HCT116 (cell line): ENCODE measurements around the gene JAK2. TPM values are rescaled to one million over a fixed set of nuclear protein-coding genes. Genes with fewer than 3 reads are reported as not detected.

ENCODE experiments used
- ATAC-seq: fragments of 200-7000 bp; cut with Tn5 transposase; 2 replicates; pipeline ENCODE4 v1.9.1; 2020; ENCODE audit warnings: mild to moderate bottlenecking, moderate library complexity
- BruUV-seq: library from RNA; stranded (reverse); fragments of 400-500 nt; replicated peaks from 2 replicates; lab custom pipeline; 2021; lab: Mats Ljungman, UMichigan
- CTCF ChIA-PET: fragments of 300-600 bp; sonication (Branson Sonifier 250); formaldehyde crosslinking; loops from one replicate; lab custom pipeline; 2021; ENCODE audit warnings: antibody characterized with exemption; lab: Charles Lee
- POLR2A ChIA-PET: fragments of 300-600, 350-600 bp; sonication (Branson Sonifier 250); formaldehyde crosslinking; loops from one replicate; lab custom pipeline; 2021; ENCODE audit warnings: antibody characterized with exemption; lab: Charles Lee
- RAD21 ChIA-PET, 2 experiments: fragments of 300-600 bp; sonication (Branson Sonifier 250); formaldehyde crosslinking; loops; one replicate each; lab custom pipeline; 2023; ENCODE audit warnings: low total read pairs in 2 of 2; ENCODE audit not compliant: uncharacterized antibody in 2 of 2, unreplicated experiment in 2 of 2, low non-redundant PET in 1 of 2; lab: Charles Lee
- DNase-seq: peaks from one replicate; pipeline ENCODE4 v3.0.0-alpha.2; 2010; ENCODE audit warnings: low read depth, low spot score
- H2AFZ ChIP-seq: fragments of 200-600 bp; shearing (Covaris generic), sonication (generic); 2 replicates; pipeline ENCODE4 v1.6.1; 2017; ENCODE audit warnings: low read depth, mixed run types, mixed read lengths, antibody characterized with exemption, low read length; ENCODE audit not compliant: poor library complexity, severe bottlenecking
- H3K27ac ChIP-seq: 2 replicates; pipeline ENCODE4 v1.5.1; 2012; ENCODE audit warnings: low read depth, low read length
- H3K27me3 ChIP-seq: fragments of 200-600 bp; sonication (generic); 2 replicates; pipeline ENCODE4 v1.6.1; 2016; ENCODE audit warnings: mixed run types, low read length, mixed read lengths; ENCODE audit not compliant: insufficient read depth
- H3K36me3 ChIP-seq, 2 experiments: fragments of 200-500 bp in 1 of 2; fragments of 200-600 bp in 1 of 2; sonication (Bioruptor generic) in 1 of 2; sonication (generic) in 1 of 2; 2 replicates each; pipeline versions ENCODE4 v1.5.1 to v1.6.1; 2014 to 2016; ENCODE audit warnings: low read length in 2 of 2, inconsistent platforms in 1 of 2, mixed read lengths in 1 of 2, mixed run types in 1 of 2; ENCODE audit not compliant: insufficient read depth in 2 of 2, control insufficient read depth in 1 of 2
- H3K4me1 ChIP-seq, 2 experiments: fragments of 200-600 bp in 1 of 2; sonication (generic) in 1 of 2; 2 replicates each; pipeline versions ENCODE4 v1.5.1 to v1.6.1; 2012 to 2017; ENCODE audit warnings: low read length in 2 of 2, inconsistent platforms in 1 of 2, mild to moderate bottlenecking in 1 of 2, mixed read lengths in 1 of 2, mixed run types in 1 of 2, moderate library complexity in 1 of 2; ENCODE audit not compliant: insufficient read depth in 2 of 2, control insufficient read depth in 1 of 2
- H3K4me2 ChIP-seq: fragments of 200-600 bp; sonication (generic); 2 replicates; pipeline ENCODE4 v1.6.1; 2017; ENCODE audit warnings: mixed run types, low read length, mixed read lengths
- H3K4me3 ChIP-seq, 2 experiments: fragments of 200-600 bp in 1 of 2; sonication (generic) in 1 of 2; replicated peaks in 1 of 2; 2 replicates each; pipeline ENCODE4 v1.5.1; 2011 to 2016; ENCODE audit warnings: low read length in 2 of 2, control low read depth in 1 of 2, low read depth in 1 of 2, mild to moderate bottlenecking in 1 of 2, mixed read lengths in 1 of 2, mixed run types in 1 of 2
- H3K79me2 ChIP-seq: fragments of 200-600 bp; sonication (generic); 2 replicates; pipeline ENCODE4 v1.6.1; 2017; ENCODE audit warnings: mild to moderate bottlenecking, mixed run types, low read length, moderate library complexity, mixed read lengths; ENCODE audit not compliant: insufficient read depth
- H3K9ac ChIP-seq: fragments of 200-600 bp; sonication (generic); 2 replicates; pipeline ENCODE4 v1.6.1; 2016; ENCODE audit warnings: low read length, mixed read lengths
- H3K9me2 ChIP-seq: fragments of 200-600 bp; sonication (generic), shearing (Covaris generic); 2 replicates; pipeline ENCODE4 v1.6.1; 2017; ENCODE audit warnings: mixed run types, mild to moderate bottlenecking, moderate library complexity; ENCODE audit not compliant: insufficient read depth
- H3K9me3 ChIP-seq, 2 experiments: fragments of 200-500 bp in 1 of 2; fragments of 200-600 bp in 1 of 2; sonication (Bioruptor generic) in 1 of 2; sonication (generic) in 1 of 2; 2 replicates each; pipeline ENCODE4 v1.6.1; 2014 to 2017; ENCODE audit warnings: low read length in 2 of 2, mixed read lengths in 2 of 2, inconsistent platforms in 1 of 2, low read depth in 1 of 2, mild to moderate bottlenecking in 1 of 2, mixed run types in 1 of 2, moderate library complexity in 1 of 2; ENCODE audit not compliant: control insufficient read depth in 1 of 2, insufficient read depth in 1 of 2
- H4K20me1 ChIP-seq: fragments of 200-600 bp; sonication (generic), shearing (Covaris generic); 2 replicates; pipeline ENCODE4 v1.6.1; 2017; ENCODE audit warnings: mixed run types, mild to moderate bottlenecking, moderate library complexity; ENCODE audit not compliant: insufficient read depth
- EGR1 ChIP-seq: IDR thresholded peaks from 2 replicates; pipeline ENCODE4 v1.6.1; 2012; ENCODE audit warnings: low read depth
- ELF1 ChIP-seq: IDR thresholded peaks from 2 replicates; pipeline ENCODE4 v1.6.1; 2012; ENCODE audit warnings: low read depth, borderline replicate concordance
- EZH2 ChIP-seq: fragments of 200-600 bp; sonication (generic); IDR thresholded peaks from 2 replicates; pipeline ENCODE4 v1.6.1; 2017; ENCODE audit warnings: antibody characterized with exemption, mixed run types
- EZH2phosphoT487 ChIP-seq: fragments of 200-600 bp; IDR thresholded peaks from 2 replicates; pipeline ENCODE4 v1.6.1; 2018; ENCODE audit warnings: antibody characterized with exemption, borderline replicate concordance
- JUND ChIP-seq: IDR thresholded peaks from 2 replicates; pipeline ENCODE4 v1.6.1; 2012
- POLR2A ChIP-seq: IDR thresholded peaks from 2 replicates; pipeline ENCODE4 v1.7.0; 2011; ENCODE audit warnings: borderline replicate concordance; ENCODE audit not compliant: insufficient read depth, insufficient read length; ENCODE audit errors: extremely low read depth
- POLR2AphosphoS5 ChIP-seq: IDR thresholded peaks from 2 replicates; pipeline ENCODE4 v1.6.1; 2011; ENCODE audit warnings: mild to moderate bottlenecking, low read depth, low read length, moderate library complexity
- SIN3A ChIP-seq: IDR thresholded peaks from 2 replicates; pipeline ENCODE4 v1.6.1; 2012; ENCODE audit warnings: low read depth
- YY1 ChIP-seq: IDR thresholded peaks from 2 replicates; pipeline ENCODE4 v1.6.1; 2011; ENCODE audit warnings: low read length, low read depth, moderate library complexity, mild to moderate bottlenecking; ENCODE audit not compliant: insufficient replicate concordance; ENCODE audit errors: extremely low read depth
- ZFX ChIP-seq: fragments of 450-650 bp; IDR thresholded peaks from 2 replicates; pipeline ENCODE4 v1.6.1; 2017
- intact Hi-C: fragments of 100-400 bp; cut with micrococcal nuclease; formaldehyde crosslinking; loops from 2 replicates; pipeline ENCODE4 v1.10.0; 2022
- total RNA-seq: library from RNA; stranded (reverse); gene quantifications from one replicate; pipeline ENCODE4 v1.2.1, GENCODE V29; 2021; ENCODE audit not compliant: unreplicated experiment
- TF ChIP-seq, protein P1 (sequence below): IDR thresholded peaks from 2 replicates; pipeline ENCODE4 v1.6.1; 2012
- TF ChIP-seq, protein P2 (sequence below): IDR thresholded peaks from 2 replicates; pipeline ENCODE4 v1.6.1; 2012; ENCODE audit warnings: low read depth

JAK2 gene
- total RNA-seq, 1 experiment from 2014 or later, result 4.6 TPM

DNA sequence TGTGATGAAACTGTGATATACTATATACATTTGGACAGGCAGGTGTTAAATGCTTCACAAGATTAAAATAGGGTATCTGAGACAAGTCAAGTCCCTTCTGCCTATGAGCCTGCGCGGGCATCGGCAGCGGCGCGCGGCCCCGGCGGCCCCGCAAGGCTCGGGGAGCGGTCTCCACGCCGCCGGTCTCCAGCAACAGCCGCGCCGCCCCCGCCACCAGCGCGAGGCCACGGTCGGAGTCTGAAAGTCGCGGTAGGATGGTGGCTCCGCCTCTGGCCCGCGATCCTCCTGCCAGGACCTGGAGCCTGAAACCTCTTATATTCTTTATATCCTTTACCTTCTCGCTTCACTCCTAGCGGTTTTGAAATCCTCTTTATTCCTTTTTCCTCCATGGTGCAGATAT is 100.9 kb downstream of the JAK2 start:
- POLR2A ChIA-PET, result no interaction called here
- ATAC-seq, result no peak
- TF ChIP-seq YY1 (no peak), EZH2 (no peak), EGR1 (no peak), POLR2A (no peak), JUND (no peak), EZH2phosphoT487 (no peak), ZFX (no peak), ELF1 (no peak), SIN3A (no peak), POLR2AphosphoS5 (no peak)
- TF ChIP-seq, protein P1, sequence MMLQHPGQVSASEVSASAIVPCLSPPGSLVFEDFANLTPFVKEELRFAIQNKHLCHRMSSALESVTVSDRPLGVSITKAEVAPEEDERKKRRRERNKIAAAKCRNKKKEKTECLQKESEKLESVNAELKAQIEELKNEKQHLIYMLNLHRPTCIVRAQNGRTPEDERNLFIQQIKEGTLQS, result no peak
- TF ChIP-seq, protein P2, sequence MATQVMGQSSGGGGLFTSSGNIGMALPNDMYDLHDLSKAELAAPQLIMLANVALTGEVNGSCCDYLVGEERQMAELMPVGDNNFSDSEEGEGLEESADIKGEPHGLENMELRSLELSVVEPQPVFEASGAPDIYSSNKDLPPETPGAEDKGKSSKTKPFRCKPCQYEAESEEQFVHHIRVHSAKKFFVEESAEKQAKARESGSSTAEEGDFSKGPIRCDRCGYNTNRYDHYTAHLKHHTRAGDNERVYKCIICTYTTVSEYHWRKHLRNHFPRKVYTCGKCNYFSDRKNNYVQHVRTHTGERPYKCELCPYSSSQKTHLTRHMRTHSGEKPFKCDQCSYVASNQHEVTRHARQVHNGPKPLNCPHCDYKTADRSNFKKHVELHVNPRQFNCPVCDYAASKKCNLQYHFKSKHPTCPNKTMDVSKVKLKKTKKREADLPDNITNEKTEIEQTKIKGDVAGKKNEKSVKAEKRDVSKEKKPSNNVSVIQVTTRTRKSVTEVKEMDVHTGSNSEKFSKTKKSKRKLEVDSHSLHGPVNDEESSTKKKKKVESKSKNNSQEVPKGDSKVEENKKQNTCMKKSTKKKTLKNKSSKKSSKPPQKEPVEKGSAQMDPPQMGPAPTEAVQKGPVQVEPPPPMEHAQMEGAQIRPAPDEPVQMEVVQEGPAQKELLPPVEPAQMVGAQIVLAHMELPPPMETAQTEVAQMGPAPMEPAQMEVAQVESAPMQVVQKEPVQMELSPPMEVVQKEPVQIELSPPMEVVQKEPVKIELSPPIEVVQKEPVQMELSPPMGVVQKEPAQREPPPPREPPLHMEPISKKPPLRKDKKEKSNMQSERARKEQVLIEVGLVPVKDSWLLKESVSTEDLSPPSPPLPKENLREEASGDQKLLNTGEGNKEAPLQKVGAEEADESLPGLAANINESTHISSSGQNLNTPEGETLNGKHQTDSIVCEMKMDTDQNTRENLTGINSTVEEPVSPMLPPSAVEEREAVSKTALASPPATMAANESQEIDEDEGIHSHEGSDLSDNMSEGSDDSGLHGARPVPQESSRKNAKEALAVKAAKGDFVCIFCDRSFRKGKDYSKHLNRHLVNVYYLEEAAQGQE, result no peak
- Histone ChIP-seq H4K20me1 (no peaks in the 10 kb centered on the region), H3K79me2 (no peaks in the 10 kb centered on the region), H3K4me2 (no peak overlapping the region), H3K36me3 (no peaks in the 10 kb centered on the region), H3K27me3 (no peaks in the 10 kb centered on the region), H2AFZ (no peak overlapping the region), H3K9me2 (no peaks in the 10 kb centered on the region), H3K9me3 (no peaks in the 10 kb centered on the region), H3K4me1 (no peaks in the 10 kb centered on the region), H3K27ac (no peak overlapping the region), H3K4me3 (no peak overlapping the region), H3K9ac (no peak overlapping the region)
- CTCF ChIA-PET, result no interaction called here
- RAD21 ChIA-PET, result no interaction called here
- intact Hi-C loops, result no loop called here
- no peak for DNase-seq
- BruUV-seq, result no TSS peak
